DND-41 (cell line): ENCODE results near the gene MAPK6.

Source experiments
- ATAC-seq: fragments of 200-7000 bp; cut with Tn5 transposase; 3 replicates; pipeline ENCODE4 v1.9.1; 2021; ENCODE audit warnings: low read depth; ENCODE audit not compliant: insufficient read depth
- DNase-seq: peaks from one replicate; pipeline ENCODE4 v3.0.0-alpha.2; 2020
- H2AFZ ChIP-seq: 2 replicates; pipeline ENCODE4 v1.6.0; 2012; ENCODE audit warnings: low read depth, low read length
- H3K27ac ChIP-seq: 2 replicates; pipeline ENCODE4 v1.5.1; 2012; ENCODE audit warnings: low read length, inconsistent platforms
- H3K27me3 ChIP-seq: fragments of 200-600 bp; sonication (generic); 2 replicates; pipeline ENCODE4 v1.6.0; 2012; ENCODE audit warnings: low read length, mild to moderate bottlenecking, inconsistent platforms; ENCODE audit not compliant: insufficient read depth, poor library complexity
- H3K36me3 ChIP-seq: 2 replicates; pipeline ENCODE4 v1.5.1; 2012; ENCODE audit warnings: low read length, inconsistent platforms; ENCODE audit not compliant: insufficient read depth
- H3K4me1 ChIP-seq: 2 replicates; pipeline ENCODE4 v1.5.1; 2012; ENCODE audit warnings: mild to moderate bottlenecking, low read length; ENCODE audit not compliant: insufficient read depth
- H3K4me2 ChIP-seq: 2 replicates; pipeline ENCODE4 v1.6.0; 2012; ENCODE audit warnings: mild to moderate bottlenecking, moderate library complexity, low read length, inconsistent platforms; ENCODE audit not compliant: insufficient read depth
- H3K4me3 ChIP-seq, 2 experiments: fragments of 200-600 bp in 1 of 2; shearing (Covaris generic) in 1 of 2; 2 replicates each; pipeline ENCODE4 v1.5.1; 2012 to 2016; ENCODE audit warnings: inconsistent platforms in 2 of 2, low read length in 2 of 2, mild to moderate bottlenecking in 2 of 2, low read depth in 1 of 2, moderate library complexity in 1 of 2
- H3K79me2 ChIP-seq: 2 replicates; pipeline ENCODE4 v1.6.0; 2012; ENCODE audit warnings: low read length, inconsistent platforms; ENCODE audit not compliant: insufficient read depth
- H3K9ac ChIP-seq: 2 replicates; pipeline ENCODE4 v1.6.0; 2012; ENCODE audit warnings: low read depth, mild to moderate bottlenecking, inconsistent platforms, low read length, moderate library complexity
- H3K9me3 ChIP-seq: 2 replicates; pipeline ENCODE4 v1.5.1; 2012; ENCODE audit warnings: low read length, moderate library complexity, mild to moderate bottlenecking, inconsistent platforms; ENCODE audit not compliant: insufficient read depth, severe bottlenecking
- H4K20me1 ChIP-seq: 2 replicates; pipeline ENCODE4 v1.6.0; 2012; ENCODE audit warnings: low read length; ENCODE audit not compliant: insufficient read depth
- CTCF ChIP-seq: IDR thresholded peaks from 2 replicates; pipeline ENCODE4 v1.5.1; 2012; ENCODE audit warnings: borderline replicate concordance, low read length, moderate library complexity, mild to moderate bottlenecking; ENCODE audit not compliant: poor library complexity, severe bottlenecking; ENCODE audit errors: extremely low read depth
- EZH2 ChIP-seq: IDR thresholded peaks from 3 replicates; pipeline ENCODE4 v1.6.1; 2012; ENCODE audit warnings: borderline replicate concordance, low read depth, mild to moderate bottlenecking, moderate library complexity, low read length, inconsistent platforms; ENCODE audit not compliant: severe bottlenecking

Gene MAPK6

GRCh38 chr15:52115598-52116427 is 96.8 kb downstream of the MAPK6 start:
- TF ChIP-seq CTCF, result no peak
- TF ChIP-seq EZH2, result no peak
- Histone ChIP-seq H2AFZ (no peak overlapping the region), H3K4me3 (no peak overlapping the region), H3K9me3 (no peaks in the 10 kb centered on the region), H3K36me3 (no peaks in the 10 kb centered on the region), H4K20me1 (no peaks in the 10 kb centered on the region), H3K27ac (no peak overlapping the region), H3K9ac (no peak overlapping the region), H3K79me2 (no peaks in the 10 kb centered on the region), H3K4me1 (no peaks in the 10 kb centered on the region), H3K4me2 (no peak overlapping the region), H3K27me3 (no peaks in the 10 kb centered on the region)
- ATAC-seq (no peak), DNase-seq (no peak)
